Duodenal mucosa (tissue), 2 donors: ENCODE data around the gene POLR3B.
"Not testable (repeated sequence)": the region's sequence is repeated elsewhere in the genome, so short reads cannot be mapped to it uniquely, and the experiment has no call there.

Source experiments
- H3K27ac ChIP-seq: one replicate; pipeline ENCODE4 v1.7.0; 2013; ENCODE audit warnings: low read depth, low read length
- H3K27me3 ChIP-seq, 2 donors: one replicate each; pipeline ENCODE4 v1.7.0; 2013; ENCODE audit warnings: low read length in 2 of 2, control low read depth in 1 of 2; ENCODE audit not compliant: insufficient read depth in 2 of 2, control insufficient read depth in 1 of 2
- H3K36me3 ChIP-seq, 2 donors: one replicate each; pipeline ENCODE4 v1.7.0; 2013; ENCODE audit warnings: low read length in 2 of 2, control low read depth in 1 of 2; ENCODE audit not compliant: insufficient read depth in 2 of 2, control insufficient read depth in 1 of 2
- H3K4me1 ChIP-seq, 2 donors: one replicate each; pipeline ENCODE4 v1.7.0; 2013; ENCODE audit warnings: low read length in 2 of 2, control low read depth in 1 of 2; ENCODE audit not compliant: insufficient read depth in 2 of 2, control insufficient read depth in 1 of 2
- H3K4me3 ChIP-seq, 2 donors: one replicate each; pipeline ENCODE4 v1.7.0; 2013; ENCODE audit warnings: low read length in 2 of 2, low read depth in 1 of 2
- H3K9ac ChIP-seq, 2 donors: one replicate each; pipeline ENCODE4 v1.7.0; 2013; ENCODE audit warnings: low read length in 2 of 2, low read depth in 1 of 2
- H3K9me3 ChIP-seq, 2 donors: one replicate each; pipeline ENCODE4 v1.7.0; 2013; ENCODE audit warnings: low read length in 2 of 2, control low read depth in 1 of 2; ENCODE audit not compliant: control insufficient read depth in 1 of 2

Gene POLR3B

DNA sequence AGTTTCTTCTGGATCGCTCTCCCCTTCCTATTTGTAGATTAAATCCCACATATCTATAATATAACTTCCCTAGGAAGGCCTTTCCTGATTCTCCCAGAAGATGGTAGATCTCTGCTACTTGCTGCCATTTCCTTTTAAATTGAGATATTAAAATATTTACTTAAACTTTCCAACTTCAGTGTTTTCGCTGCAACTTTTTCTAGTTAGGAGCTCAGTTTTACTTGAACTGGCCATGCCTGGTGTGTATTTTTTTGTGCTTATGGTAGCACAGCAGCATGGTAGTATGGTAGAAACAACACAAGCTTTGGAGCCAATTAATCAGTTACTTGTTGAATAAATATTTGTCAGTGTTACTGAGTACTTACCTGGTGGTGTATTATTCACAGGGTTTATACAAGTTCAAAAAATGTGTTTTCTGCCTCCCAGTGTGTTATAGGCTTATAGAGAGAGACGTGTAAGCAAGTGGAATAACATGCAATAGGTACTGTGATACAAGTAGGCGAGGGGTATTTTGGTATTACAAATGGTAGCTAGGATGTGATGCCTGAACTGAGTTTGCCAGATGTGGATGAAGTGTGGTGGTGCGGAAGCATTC is 2.9 kb downstream of the POLR3B start:
- peaks cover 17 to 19% of the 10 kb centered on the region in 2 donors for H3K4me1 ChIP-seq
- no peaks in the 10 kb centered on the region for H3K27me3 ChIP-seq
- H3K27ac ChIP-seq = no peak overlapping the region
- H3K9me3 ChIP-seq = no peaks in the 10 kb centered on the region
- peaks cover 0 to 2% of the 10 kb centered on the region in 2 donors for H3K36me3 ChIP-seq
- H3K4me3 ChIP-seq = no peak overlapping the region
- H3K9ac ChIP-seq = no peak overlapping the region

DNA sequence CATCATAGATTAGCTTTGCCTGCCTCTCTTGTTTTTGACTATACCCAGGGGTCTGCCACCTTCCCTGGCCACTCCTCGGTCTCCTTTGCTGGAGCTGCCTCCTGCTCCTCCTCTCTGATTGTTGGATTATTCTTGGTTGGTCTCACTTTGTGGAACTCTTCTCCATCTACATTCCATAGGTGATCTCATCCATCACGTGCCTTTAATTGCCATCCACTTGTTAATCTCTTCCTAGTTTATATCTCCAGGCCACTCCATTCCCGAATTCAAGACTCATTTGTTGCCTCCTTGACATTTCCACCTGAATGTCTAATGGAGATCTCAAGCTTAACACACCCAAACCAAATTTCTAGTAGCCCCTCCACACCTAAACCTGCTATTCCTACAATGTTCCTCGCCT is 5.4 kb downstream of the POLR3B start:
- H3K4me3 ChIP-seq = no peak overlapping the region
- no peaks in the 10 kb centered on the region for H3K27me3 ChIP-seq
- H3K4me1 ChIP-seq = peaks cover 13% of the 10 kb centered on the region in 2 donors
- no peak overlapping the region for H3K9ac ChIP-seq
- H3K27ac ChIP-seq = no peak overlapping the region
- H3K36me3 ChIP-seq = peaks cover 0 to 7% of the 10 kb centered on the region in 2 donors
- H3K9me3 ChIP-seq = no peaks in the 10 kb centered on the region

DNA sequence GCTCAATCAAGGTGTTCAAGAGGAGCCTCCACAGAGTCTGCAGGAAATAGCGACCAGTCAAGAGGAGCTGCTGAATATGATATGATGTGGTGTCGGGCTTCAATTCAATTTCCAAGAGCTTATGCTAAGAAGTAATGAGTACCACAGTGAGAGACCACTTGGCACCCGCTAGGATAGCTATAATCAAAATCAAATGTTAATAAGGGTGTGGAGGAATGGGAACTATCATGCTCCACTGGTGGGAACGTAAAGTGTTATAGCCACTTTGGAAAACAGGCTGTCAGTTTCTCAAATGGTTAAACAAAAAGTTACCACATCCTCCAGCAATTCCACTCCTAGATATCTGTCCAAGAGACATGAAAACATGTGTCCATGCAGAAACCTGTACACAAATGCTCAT is 6.7 kb downstream of the POLR3B start:
- Histone ChIP-seq H3K9ac (no peak overlapping the region), H3K4me1 (peaks cover under 1 to 4% of the 10 kb centered on the region in 2 donors), H3K9me3 (no peaks in the 10 kb centered on the region), H3K27me3 (no peaks in the 10 kb centered on the region), H3K4me3 (no peak overlapping the region), H3K36me3 (peaks cover 0 to 7% of the 10 kb centered on the region in 2 donors), H3K27ac (no peak overlapping the region)

DNA sequence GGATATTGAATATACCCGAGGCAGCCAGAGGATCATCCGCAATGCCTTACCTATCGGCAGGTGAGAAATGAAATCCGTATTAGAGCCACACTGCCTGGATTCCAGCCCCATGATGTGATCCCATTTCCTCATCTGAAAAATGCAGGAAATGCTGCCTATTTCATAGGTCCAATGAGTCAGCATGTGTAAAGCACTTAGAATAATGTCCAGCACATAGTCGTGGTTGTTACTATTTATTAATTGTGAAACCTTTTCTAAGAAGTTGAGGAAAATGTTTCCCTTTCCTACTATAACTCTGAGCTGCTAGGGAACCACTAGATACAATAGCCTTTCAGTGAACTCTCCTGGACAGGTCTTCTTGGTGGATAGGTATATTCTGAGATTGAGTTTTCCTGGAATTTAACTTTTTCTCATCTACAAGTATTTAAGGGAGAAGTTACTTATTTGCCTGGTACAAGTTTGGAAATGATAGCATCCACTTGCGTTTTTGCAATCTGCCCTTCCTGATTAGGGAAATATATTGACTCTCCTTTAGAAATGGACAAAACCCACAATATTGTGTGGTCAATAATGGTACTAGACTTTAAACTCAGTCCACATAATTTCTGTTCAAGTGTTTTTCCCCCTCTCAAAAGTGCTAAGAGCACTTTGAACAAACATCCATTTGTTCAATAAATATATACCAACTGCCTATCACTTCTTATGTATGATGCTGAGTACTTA is 12.2 kb downstream of the POLR3B start:
- peaks cover 0 to 27% of the 10 kb centered on the region in 2 donors for H3K36me3 ChIP-seq
- no peak overlapping the region for H3K27ac ChIP-seq
- no peak overlapping the region for H3K4me3 ChIP-seq
- no peaks in the 10 kb centered on the region for H3K4me1 ChIP-seq
- no peaks in the 10 kb centered on the region for H3K27me3 ChIP-seq
- no peak overlapping the region for H3K9ac ChIP-seq
- no peaks in the 10 kb centered on the region for H3K9me3 ChIP-seq

DNA sequence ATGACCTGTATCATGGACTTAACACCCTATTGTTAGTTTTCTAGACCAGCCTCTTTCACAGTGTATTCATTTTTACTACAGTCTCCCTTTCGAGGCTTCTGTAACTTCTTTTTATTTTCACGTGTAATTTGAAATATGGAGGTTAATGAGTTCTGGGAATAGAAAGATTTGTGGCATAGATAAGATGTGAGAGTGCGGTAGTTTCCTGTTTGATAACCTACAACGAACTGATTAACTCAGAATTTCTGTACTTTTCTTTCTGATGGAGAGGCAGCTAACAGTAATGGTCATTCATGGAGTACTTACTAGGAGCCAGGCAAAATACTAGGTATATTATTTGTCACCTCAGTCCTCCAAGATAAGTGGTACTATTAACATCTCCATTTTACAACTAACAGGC is 21.2 kb downstream of the POLR3B start:
- H3K4me1 ChIP-seq = peaks cover 6 to 7% of the 10 kb centered on the region in 2 donors
- H3K27me3 ChIP-seq = no peaks in the 10 kb centered on the region
- H3K4me3 ChIP-seq = no peak overlapping the region
- H3K9ac ChIP-seq = no peak overlapping the region
- H3K27ac ChIP-seq = no peak overlapping the region
- H3K9me3 ChIP-seq = no peaks in the 10 kb centered on the region
- peaks cover 7 to 42% of the 10 kb centered on the region in 2 donors for H3K36me3 ChIP-seq

DNA sequence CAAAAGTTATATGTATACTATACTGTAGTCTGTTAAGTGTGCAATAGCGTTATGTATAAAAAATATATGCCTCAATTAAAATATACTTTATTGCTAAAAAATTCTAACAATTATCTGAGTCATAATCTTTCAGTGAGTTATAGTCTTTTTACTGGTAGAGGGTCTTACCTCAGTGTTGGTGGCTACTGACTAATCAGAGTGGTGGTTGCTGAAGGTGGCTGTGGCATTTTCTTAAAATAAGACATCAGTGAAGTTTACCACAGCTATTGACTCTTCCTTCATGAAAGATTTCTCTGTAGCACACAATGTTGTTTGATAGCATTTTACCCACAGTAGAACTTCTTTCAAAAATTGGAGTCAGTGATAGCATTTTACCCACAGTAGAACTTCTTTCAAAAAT is 23.4 kb downstream of the POLR3B start:
- H3K9ac ChIP-seq = no peak overlapping the region
- peaks cover 7 to 36% of the 10 kb centered on the region in 2 donors for H3K36me3 ChIP-seq

DNA sequence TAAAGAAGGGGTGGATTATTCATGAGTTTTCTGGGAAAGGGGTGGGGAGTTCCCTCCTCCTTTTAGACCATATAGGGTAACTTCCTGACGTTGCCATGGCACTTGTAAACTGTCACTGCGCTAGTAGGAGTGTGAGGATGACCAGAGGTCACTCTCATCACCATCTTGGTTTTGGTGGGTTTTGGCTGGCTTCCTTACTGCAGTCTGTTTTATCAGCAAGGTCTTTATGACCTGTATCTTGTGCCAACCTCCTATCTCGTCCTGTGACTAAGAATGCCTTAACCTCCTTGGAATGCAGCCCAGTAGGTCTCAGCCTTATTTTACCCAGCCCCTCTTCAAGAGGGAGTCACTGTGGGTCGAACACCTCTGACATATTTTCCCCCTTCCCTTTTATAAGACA is 24.3 kb downstream of the POLR3B start:
- H3K4me3 ChIP-seq, H3K4me1 ChIP-seq, H3K27ac ChIP-seq, H3K27me3 ChIP-seq, H3K9ac ChIP-seq, H3K9me3 ChIP-seq: not testable (repeated sequence)
- H3K36me3 ChIP-seq = peaks cover 7 to 36% of the 10 kb centered on the region in 2 donors

More for the DNA sequence above, 23.4 kb downstream of the POLR3B start:
- no peaks in the 10 kb centered on the region for H3K9me3 ChIP-seq
- H3K27me3 ChIP-seq = no peaks in the 10 kb centered on the region
- H3K4me3 ChIP-seq = no peak overlapping the region
- no peak overlapping the region for H3K27ac ChIP-seq
- peaks cover 6 to 7% of the 10 kb centered on the region in 2 donors for H3K4me1 ChIP-seq

DNA sequence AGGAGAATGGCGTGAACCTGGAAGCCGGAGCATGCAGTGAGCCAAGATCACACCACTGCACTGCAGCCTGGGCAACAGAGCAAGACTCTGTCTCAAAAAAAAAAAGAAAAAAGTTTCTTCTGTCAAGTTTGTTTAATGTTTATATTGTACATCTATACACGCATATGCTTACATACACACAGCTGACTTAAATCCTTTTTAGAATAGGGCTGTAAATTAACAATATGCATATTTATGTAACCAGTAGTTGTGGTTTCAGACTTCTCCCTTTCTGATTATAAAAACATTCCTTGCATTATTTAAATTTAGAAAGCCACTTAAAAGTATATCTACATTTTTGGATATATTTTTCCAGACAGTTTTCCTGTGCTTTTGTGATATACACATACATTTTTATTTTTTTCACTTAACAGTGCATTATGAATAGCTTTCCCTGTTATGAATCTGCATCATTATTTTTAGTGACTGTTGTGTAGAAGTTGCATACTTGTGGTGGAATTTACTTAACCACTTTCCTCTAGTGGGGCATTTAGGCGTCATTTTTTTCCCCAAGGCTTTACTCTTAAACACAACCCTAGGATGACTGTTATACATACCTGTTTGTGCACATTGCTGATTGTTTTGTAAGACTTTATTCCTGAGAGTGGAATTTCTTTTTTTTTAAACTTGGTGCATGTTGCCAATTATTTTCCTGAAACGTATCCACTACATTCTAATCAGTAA is 29.4 kb downstream of the POLR3B start:
- Histone ChIP-seq H3K9ac (no peak overlapping the region), H3K4me1 (no peaks in the 10 kb centered on the region), H3K9me3 (no peaks in the 10 kb centered on the region), H3K27ac (no peak overlapping the region), H3K4me3 (no peak overlapping the region), H3K36me3 (peaks cover 0 to 2% of the 10 kb centered on the region in 2 donors), H3K27me3 (no peaks in the 10 kb centered on the region)

DNA sequence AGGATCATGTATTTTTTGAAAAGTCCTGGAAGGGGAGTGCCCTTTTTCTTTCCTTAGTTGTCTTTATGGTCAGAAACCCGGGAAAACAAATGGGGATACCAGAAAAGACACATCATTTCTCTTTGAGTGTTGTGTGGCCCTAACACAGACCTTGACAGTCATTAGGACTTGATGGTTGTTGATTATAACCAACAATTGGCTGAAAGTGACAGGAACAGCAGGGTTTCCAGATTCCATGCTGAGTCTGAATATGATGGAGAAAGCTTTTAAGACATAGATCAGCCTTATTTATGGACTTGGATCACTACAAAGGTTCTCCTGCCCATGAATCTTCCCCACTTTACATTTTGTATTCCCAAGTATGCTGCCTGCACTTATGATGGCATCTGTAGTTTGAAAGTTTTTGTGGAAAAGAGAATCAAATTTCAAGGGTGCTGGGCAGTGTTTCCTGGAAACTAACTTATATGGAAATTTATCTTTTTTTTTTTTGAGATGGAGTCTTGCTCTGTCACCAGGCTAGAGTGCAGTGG is 30.4 kb downstream of the POLR3B start:
- no peaks in the 10 kb centered on the region for H3K9me3 ChIP-seq
- peaks cover 2 to 4% of the 10 kb centered on the region in 2 donors for H3K36me3 ChIP-seq
- H3K4me1 ChIP-seq = no peaks in the 10 kb centered on the region
- no peak overlapping the region for H3K9ac ChIP-seq
- H3K27ac ChIP-seq = no peak overlapping the region
- H3K27me3 ChIP-seq = no peaks in the 10 kb centered on the region
- no peak overlapping the region for H3K4me3 ChIP-seq

DNA sequence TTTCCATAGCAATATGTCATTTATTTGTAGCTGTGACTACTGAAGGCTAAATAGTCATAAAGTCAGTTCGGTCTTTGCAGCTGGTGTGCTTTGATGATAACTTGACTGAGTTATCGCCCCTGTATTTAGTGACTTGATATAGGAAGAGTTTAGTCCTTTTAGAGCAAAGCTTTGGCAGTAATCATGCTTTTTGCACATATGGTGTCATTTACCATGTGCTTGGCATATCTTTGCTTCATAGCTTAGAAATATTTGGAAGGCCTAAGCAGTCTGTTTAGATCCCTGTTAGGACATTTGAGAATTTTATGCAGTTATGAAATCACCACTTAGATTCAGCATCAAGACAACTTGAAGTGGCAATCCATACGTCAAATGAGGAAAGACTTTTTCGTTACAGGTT is 31.6 kb downstream of the POLR3B start:
- Histone ChIP-seq H3K4me3 (no peak overlapping the region), H3K9ac (no peak overlapping the region), H3K27ac (no peak overlapping the region), H3K36me3 (peaks cover 10 to 13% of the 10 kb centered on the region in 2 donors), H3K9me3 (no peaks in the 10 kb centered on the region), H3K4me1 (no peaks in the 10 kb centered on the region), H3K27me3 (no peaks in the 10 kb centered on the region)
